Measurements from ENCODE around the gene ANK3.

DNA sequence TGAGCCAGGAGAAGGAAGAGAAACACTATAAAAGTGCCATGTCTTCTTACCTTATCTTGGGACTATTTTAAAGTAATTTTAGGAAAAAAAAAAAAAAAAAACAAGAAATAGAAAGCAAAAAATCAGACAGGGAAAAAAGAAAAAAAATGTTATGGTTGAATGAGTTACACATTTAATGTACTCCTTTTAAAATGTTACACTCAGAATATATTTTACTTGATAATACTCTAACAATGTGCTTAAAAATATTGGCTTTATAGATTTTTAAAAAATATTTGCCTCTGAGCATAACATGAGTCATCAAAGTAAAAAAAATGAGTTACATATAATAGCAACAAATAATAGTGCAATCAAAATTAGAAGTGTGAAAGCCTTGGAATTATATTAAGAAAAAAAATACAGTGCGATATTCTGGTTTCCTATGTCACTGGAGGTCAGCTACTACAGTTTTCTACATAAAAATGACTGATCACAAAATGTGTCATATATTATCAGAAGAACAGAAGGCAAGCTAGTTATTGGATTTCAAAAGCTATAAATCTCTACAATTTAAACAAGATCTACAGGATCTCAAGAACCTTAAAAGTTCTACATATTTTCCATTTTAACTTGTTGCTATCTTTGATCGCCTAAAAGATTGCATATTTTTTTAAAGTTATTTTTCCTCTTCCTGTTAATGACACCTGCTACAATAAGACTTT is 252.2 kb downstream of the ANK3 start:
- no peak for TF ChIP-seq BCL11B (tag by site-specific recombination; IDR thresholded peaks at IDR 0.05; ENCODE audit: low read depth)
- TF ChIP-seq, protein P1, sequence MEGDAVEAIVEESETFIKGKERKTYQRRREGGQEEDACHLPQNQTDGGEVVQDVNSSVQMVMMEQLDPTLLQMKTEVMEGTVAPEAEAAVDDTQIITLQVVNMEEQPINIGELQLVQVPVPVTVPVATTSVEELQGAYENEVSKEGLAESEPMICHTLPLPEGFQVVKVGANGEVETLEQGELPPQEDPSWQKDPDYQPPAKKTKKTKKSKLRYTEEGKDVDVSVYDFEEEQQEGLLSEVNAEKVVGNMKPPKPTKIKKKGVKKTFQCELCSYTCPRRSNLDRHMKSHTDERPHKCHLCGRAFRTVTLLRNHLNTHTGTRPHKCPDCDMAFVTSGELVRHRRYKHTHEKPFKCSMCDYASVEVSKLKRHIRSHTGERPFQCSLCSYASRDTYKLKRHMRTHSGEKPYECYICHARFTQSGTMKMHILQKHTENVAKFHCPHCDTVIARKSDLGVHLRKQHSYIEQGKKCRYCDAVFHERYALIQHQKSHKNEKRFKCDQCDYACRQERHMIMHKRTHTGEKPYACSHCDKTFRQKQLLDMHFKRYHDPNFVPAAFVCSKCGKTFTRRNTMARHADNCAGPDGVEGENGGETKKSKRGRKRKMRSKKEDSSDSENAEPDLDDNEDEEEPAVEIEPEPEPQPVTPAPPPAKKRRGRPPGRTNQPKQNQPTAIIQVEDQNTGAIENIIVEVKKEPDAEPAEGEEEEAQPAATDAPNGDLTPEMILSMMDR (tag by site-specific recombination; IDR thresholded peaks at IDR 0.05) = no peak
- TF ChIP-seq ZFP41 (tag by site-specific recombination; IDR thresholded peaks at IDR 0.05; ENCODE audit: borderline replicate concordance) = no peak
- TF ChIP-seq, protein P2, sequence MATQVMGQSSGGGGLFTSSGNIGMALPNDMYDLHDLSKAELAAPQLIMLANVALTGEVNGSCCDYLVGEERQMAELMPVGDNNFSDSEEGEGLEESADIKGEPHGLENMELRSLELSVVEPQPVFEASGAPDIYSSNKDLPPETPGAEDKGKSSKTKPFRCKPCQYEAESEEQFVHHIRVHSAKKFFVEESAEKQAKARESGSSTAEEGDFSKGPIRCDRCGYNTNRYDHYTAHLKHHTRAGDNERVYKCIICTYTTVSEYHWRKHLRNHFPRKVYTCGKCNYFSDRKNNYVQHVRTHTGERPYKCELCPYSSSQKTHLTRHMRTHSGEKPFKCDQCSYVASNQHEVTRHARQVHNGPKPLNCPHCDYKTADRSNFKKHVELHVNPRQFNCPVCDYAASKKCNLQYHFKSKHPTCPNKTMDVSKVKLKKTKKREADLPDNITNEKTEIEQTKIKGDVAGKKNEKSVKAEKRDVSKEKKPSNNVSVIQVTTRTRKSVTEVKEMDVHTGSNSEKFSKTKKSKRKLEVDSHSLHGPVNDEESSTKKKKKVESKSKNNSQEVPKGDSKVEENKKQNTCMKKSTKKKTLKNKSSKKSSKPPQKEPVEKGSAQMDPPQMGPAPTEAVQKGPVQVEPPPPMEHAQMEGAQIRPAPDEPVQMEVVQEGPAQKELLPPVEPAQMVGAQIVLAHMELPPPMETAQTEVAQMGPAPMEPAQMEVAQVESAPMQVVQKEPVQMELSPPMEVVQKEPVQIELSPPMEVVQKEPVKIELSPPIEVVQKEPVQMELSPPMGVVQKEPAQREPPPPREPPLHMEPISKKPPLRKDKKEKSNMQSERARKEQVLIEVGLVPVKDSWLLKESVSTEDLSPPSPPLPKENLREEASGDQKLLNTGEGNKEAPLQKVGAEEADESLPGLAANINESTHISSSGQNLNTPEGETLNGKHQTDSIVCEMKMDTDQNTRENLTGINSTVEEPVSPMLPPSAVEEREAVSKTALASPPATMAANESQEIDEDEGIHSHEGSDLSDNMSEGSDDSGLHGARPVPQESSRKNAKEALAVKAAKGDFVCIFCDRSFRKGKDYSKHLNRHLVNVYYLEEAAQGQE (tag by site-specific recombination; IDR thresholded peaks at IDR 0.05) = no peak
- TF ChIP-seq MZF1 (tag by site-specific recombination; IDR thresholded peaks at IDR 0.05; ENCODE audit: borderline replicate concordance) = no peak
- TF ChIP-seq, protein P3, sequence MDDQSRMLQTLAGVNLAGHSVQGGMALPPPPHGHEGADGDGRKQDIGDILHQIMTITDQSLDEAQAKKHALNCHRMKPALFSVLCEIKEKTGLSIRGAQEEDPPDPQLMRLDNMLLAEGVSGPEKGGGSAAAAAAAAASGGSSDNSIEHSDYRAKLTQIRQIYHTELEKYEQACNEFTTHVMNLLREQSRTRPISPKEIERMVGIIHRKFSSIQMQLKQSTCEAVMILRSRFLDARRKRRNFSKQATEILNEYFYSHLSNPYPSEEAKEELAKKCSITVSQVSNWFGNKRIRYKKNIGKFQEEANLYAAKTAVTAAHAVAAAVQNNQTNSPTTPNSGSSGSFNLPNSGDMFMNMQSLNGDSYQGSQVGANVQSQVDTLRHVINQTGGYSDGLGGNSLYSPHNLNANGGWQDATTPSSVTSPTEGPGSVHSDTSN (CRISPR knock-in tag; IDR thresholded peaks at IDR 0.05) = no peak
- TF ChIP-seq OVOL3 (tag by site-specific recombination; IDR thresholded peaks at IDR 0.05) = no peak
- TF ChIP-seq, protein P4, sequence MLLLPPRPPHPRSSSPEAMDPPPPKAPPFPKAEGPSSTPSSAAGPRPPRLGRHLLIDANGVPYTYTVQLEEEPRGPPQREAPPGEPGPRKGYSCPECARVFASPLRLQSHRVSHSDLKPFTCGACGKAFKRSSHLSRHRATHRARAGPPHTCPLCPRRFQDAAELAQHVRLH (tag by site-specific recombination; IDR thresholded peaks at IDR 0.05) = no peak
- TF ChIP-seq ZNF785 (tag by site-specific recombination; IDR thresholded peaks at IDR 0.05) = no peak
